Effector memory CD8-positive, alpha-beta T cell (primary cell): ENCODE results near the gene SEPTIN11.

Experiments used
- ATAC-seq: fragments of 150-1000 bp; cut with Tn5 transposase; replicated peaks from 2 replicates; pipeline ENCODE4 v1.10.0; 2021; ENCODE audit warnings: mild to moderate bottlenecking, moderate library complexity
- DNase-seq, 3 experiments: peaks; one replicate each; pipeline ENCODE4 v3.0.0; 2021
- H3K27ac Mint-ChIP-seq, 2 donors: one replicate each; pipeline ENCODE4 v1.8.0; 2022; ENCODE audit warnings: mild to moderate bottlenecking in 2 of 2, mixed read lengths in 2 of 2, moderate library complexity in 2 of 2
- H3K27me3 Mint-ChIP-seq, 2 donors: one replicate each; pipeline ENCODE4 v1.8.0; 2022; ENCODE audit warnings: mixed read lengths in 2 of 2
- H3K36me3 Mint-ChIP-seq: one replicate; pipeline ENCODE4 v1.8.0; 2022; ENCODE audit warnings: mild to moderate bottlenecking, moderate library complexity, mixed read lengths; ENCODE audit not compliant: insufficient read depth
- H3K4me1 Mint-ChIP-seq, 2 donors: one replicate each; pipeline ENCODE4 v1.8.0; 2022; ENCODE audit warnings: low read depth in 2 of 2, mixed read lengths in 2 of 2
- H3K4me3 Mint-ChIP-seq, 2 donors: one replicate each; pipeline ENCODE4 v1.8.0; 2022; ENCODE audit warnings: mild to moderate bottlenecking in 2 of 2, mixed read lengths in 2 of 2, moderate library complexity in 2 of 2
- H3K9me3 Mint-ChIP-seq, 2 donors: one replicate each; pipeline ENCODE4 v1.8.0; 2022; ENCODE audit warnings: mixed read lengths in 2 of 2

SEPTIN11 gene

DNA sequence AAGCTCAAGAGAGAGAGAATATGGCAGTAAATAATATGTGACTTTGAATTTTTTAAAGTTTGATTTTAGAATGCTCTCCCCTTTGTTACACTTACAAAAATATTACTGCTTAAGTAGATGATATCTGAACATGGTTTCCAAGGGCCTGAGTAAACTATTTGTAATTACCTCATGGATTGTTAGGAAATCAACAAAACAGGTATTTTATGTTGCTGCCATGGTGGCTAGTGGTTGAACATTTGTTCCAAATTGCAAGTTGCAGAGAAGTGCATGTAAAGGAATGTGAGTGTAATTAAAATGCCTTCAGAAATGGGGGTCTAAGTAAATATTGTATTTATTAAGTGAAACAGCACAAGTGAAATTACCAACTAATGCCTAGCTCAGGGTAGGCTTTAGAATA, 27.6 kb downstream of the SEPTIN11 start:
- Mint-ChIP-seq H3K4me3 (no peak overlapping the region), H3K27ac (no peak overlapping the region), H3K9me3 (no peaks in the 10 kb centered on the region), H3K27me3 (no peaks in the 10 kb centered on the region), H3K4me1 (peaks cover 21 to 40% of the 10 kb centered on the region in 2 donors), H3K36me3 (peaks cover 13% of the 10 kb centered on the region)
- ATAC-seq = no peak
- DNase-seq = no peak

DNA sequence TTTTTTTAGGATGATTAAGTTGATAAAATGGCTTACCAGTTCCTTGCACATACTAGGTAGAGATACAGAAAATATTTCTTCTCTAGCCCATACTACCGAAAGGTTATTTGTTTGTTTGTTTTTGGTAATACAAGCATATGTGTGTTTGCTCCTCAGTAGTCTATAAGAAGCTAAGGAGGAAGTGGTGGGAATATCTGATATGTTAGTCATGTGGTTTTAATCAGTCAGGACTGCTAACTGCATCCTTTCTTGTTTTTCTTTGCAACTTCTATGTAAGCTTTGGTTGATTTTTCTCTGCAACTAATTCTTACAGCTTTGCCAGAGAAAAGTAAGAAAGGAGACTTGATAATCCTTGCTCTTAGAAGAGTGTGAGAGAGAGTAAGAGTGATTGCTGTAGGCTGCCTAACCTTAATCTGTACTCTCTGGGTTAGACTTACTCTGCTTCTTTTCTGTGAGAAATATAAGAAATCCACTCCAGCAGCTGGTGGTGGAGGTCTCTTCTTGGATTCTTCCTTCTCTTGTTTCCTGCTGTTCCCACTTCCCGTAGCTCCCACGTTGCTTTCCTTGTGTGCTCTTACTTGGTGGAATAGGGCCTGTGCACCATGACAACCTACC, 28.3 kb downstream of the SEPTIN11 start:
- Mint-ChIP-seq H3K4me1 (peaks cover 28 to 45% of the 10 kb centered on the region in 2 donors), H3K9me3 (no peaks in the 10 kb centered on the region), H3K36me3 (peaks cover 14% of the 10 kb centered on the region), H3K27me3 (no peaks in the 10 kb centered on the region), H3K4me3 (no peak overlapping the region), H3K27ac (no peak overlapping the region)
- peak; percentile 41 for ATAC-seq
- DNase-seq = no peak

DNA sequence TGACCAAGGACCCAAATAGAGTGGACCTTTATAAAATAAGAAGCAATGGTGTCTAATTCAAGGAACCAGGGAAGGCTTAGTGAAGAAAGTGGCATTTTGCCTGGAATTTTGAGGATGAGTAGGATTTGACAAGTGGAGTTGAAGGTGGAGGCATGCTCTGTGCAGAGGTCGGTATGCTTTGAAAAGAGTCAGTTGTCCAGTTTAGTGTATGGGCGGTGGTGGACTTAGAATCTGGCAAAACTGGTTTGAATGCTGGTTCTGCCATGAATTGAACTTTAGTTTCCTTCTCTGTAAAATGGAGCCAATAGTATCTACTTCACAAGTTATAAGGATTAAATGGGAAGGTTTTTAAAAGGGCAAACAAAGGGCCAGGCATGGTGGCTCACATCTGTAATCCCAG, 29.7 kb downstream of the SEPTIN11 start:
- Mint-ChIP-seq H3K27me3 (no peaks in the 10 kb centered on the region), H3K9me3 (no peaks in the 10 kb centered on the region), H3K27ac (peak overlapping the region in 1 of 2 donors; percentile 35), H3K36me3 (peaks cover 14% of the 10 kb centered on the region), H3K4me3 (no peak overlapping the region), H3K4me1 (peaks cover 42 to 53% of the 10 kb centered on the region in 2 donors)
- ATAC-seq = no peak
- no peak for DNase-seq

DNA sequence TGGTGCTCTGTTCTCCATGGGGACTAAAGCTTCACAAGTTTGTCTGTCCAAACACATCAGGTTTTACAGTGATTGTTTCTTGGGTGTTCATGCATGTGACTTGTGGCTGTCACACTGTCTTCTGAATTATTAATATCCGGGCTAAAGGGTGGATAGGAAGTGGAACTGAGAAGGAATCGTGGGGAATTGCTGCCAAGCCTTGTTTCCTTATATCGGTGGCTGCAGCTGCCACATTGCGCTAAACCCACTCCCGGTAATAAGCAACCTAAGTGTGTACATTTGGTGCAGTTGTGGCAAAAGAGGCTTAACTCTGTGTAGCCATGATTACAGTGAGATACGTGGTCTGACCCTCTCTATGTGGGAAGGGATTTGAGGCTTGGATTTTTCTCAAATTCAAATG, 30.7 kb downstream of the SEPTIN11 start:
- DNase-seq (no peak), ATAC-seq (no peak)
- Mint-ChIP-seq H3K4me3 (no peak overlapping the region), H3K36me3 (peaks cover 10% of the 10 kb centered on the region), H3K9me3 (no peaks in the 10 kb centered on the region), H3K27me3 (no peaks in the 10 kb centered on the region), H3K27ac (no peak overlapping the region), H3K4me1 (peaks cover 46 to 61% of the 10 kb centered on the region in 2 donors)

DNA sequence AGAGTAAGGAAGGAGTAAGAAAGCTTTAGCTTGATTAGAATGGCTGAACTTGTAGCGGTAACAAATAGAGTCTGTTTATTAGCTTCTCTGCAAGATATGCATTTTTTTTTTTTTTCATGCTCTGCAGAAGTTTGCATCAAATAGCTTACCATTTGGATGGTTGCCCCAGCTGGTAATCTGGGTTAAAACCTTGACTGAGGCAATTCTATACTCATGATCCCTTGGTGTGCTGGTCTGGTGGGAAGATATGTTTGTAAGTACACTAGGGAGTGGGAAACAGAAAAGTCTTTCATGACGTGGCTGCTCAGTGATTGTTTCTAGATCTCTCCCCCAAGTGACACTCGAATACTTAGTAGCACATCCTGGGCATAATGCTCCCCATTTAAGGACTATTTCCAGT, 32.1 kb downstream of the SEPTIN11 start:
- Mint-ChIP-seq H3K9me3 (no peaks in the 10 kb centered on the region), H3K27me3 (no peaks in the 10 kb centered on the region), H3K4me3 (peak overlapping the region; percentile 3 to 55), H3K4me1 (peaks cover 49 to 64% of the 10 kb centered on the region in 2 donors), H3K36me3 (peaks cover 13% of the 10 kb centered on the region), H3K27ac (peak overlapping the region in 1 of 2 donors; percentile 25)
- DNase-seq (no peak), ATAC-seq (no peak)

DNA sequence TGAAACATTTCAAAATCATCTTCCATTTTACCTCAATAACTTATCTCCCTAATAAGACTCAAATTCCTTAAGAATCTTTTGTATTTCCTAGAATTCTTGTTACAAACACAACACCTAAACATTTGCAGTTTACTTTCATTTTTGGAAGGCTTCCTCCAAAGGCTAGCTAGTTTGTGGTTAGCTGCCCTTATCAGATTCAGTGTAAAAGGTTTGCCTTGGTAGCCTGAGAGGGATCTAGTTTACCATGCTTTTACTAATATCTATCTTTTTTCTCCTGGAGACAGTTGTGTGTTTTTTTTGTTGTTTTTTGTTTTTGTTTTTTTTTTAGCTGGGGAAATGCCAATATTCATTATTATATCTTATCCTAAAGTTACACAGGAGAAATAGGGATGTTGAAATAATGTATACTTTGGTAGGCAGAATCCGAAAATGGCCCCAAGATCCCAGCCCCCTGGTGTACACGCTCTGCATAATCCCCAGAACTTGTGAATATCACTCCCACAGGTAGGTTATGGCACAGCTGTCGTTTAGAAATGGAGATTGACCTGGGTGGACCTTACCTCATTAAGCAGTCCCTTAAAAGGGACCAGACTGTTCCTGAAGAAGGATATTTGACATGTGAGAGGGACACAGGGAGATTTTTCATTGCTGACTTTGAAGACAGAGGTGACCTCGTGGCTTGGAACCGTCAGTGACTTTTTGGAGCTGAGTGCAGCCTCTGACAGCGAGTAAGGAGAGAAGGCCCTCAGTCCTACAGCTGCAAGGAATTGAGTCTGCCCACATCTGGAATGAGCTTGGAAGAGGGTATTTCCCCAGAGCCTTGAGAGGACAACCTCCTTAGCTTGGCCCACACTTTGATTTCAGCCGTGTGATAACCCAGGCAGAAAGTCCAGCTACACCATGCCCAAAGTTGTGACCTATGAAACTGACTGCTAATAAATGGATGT, 33.4 kb downstream of the SEPTIN11 start:
- no peak for DNase-seq
- Mint-ChIP-seq H3K4me1 (peaks cover 55 to 62% of the 10 kb centered on the region in 2 donors), H3K4me3 (peak overlapping the region; percentile 55 to 63), H3K27ac (peak overlapping the region; percentile 33 to 71), H3K9me3 (no peaks in the 10 kb centered on the region), H3K36me3 (peaks cover 13% of the 10 kb centered on the region), H3K27me3 (no peaks in the 10 kb centered on the region)
- peak; percentile 57 for ATAC-seq

DNA sequence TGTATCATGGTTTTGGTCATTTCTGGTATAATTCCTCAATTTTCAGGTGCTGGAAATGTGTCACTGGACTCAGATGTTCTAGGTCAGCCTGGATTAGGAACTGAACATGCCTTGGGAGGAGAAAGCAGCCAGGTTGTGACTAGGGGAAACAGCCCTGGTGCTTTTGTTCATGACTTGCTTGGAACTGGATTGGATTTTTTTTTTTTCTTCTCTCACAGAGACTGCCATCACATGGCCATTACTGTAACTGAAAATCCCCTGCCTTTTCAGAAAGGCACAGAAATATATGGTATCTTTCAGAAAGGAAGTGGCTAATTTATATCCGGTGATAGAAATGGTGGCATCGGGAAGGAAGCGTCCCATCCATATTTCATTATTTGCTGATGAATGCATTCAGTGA, 34.6 kb downstream of the SEPTIN11 start:
- H3K27me3 Mint-ChIP-seq = no peaks in the 10 kb centered on the region
- peak overlapping the region; percentile 38 to 51 for H3K27ac Mint-ChIP-seq
- H3K36me3 Mint-ChIP-seq = peaks cover 12% of the 10 kb centered on the region
- peak; percentile 75 for ATAC-seq
- H3K9me3 Mint-ChIP-seq = no peaks in the 10 kb centered on the region
- H3K4me3 Mint-ChIP-seq = peak overlapping the region; percentile 31 to 54
- peak in 2 of 3 experiments; percentile 9 to 11 for DNase-seq
- H3K4me1 Mint-ChIP-seq = peaks cover 45 to 52% of the 10 kb centered on the region in 2 donors

DNA sequence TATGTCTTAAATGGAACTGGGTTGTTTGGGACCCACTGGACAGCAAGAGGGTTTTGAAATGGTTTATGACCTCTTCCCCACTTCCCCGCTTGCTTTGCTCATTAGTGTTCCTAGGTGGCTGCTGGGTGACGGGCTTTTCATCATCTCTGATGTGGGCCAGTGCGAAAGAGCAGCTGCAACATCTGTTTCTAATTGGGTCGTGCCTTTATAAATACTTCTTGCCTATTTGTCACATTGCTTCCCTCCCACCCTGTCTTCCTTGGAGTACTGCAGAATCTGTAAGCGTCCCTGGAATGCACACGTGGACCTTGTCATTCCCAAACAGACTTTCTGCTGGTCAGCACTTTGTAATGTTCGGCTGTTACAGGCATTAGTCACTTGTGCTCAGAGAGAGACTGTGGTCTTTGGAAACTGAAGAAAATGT, 35.2 kb downstream of the SEPTIN11 start:
- Mint-ChIP-seq H3K4me3 (no peak overlapping the region), H3K27ac (peak overlapping the region; percentile 38 to 51), H3K4me1 (peaks cover 46 to 50% of the 10 kb centered on the region in 2 donors), H3K9me3 (no peaks in the 10 kb centered on the region), H3K36me3 (peaks cover 10% of the 10 kb centered on the region), H3K27me3 (no peaks in the 10 kb centered on the region)
- DNase-seq (no peak), ATAC-seq (no peak)

DNA sequence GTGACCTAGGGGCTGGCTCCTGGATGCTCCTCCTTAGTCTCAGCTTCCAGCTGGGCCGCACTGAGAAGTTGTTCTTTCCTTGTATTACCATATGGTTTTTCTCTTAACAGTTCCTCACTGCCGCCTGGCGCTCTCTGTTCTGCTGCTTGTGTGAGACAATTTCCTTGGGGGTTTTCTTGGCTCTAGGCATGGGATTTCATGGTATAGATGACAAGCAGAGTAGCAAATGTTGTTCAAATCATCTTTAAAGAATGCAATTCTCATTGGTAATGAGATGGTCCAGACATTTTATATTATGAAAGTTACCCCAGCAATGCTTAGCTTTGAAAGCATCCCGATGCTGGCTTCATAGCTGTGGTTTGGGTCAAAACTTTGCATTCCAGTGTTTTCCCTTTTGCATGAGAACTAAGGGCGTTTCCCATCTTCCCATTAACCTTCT, 37.6 kb downstream of the SEPTIN11 start:
- Mint-ChIP-seq H3K27ac (peak overlapping the region; percentile 79 to 88), H3K36me3 (peaks cover 16% of the 10 kb centered on the region), H3K4me1 (peaks cover 45 to 49% of the 10 kb centered on the region in 2 donors), H3K9me3 (peaks cover 0 to 3% of the 10 kb centered on the region in 2 donors), H3K4me3 (no peak overlapping the region), H3K27me3 (no peaks in the 10 kb centered on the region)
- DNase-seq (no peak), ATAC-seq (no peak)

DNA sequence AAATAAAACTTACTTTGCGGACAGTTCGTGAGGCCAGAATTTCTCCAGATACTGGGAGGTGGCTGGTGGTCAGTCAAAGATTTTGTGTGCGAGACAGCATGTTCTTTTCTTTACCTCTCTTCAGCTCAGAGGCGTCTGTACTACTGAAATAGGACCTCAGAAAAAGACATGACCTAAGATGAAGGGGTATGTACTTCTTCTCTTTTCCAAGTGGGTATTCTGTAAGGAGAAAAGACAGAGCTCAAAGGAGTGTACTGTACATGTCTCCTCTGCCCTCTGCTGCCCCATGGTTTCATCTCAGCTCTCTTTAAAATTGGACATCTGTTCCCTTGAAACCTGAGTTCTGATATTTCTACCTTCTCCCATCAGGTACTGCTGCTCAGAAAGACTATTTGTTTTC, 38.1 kb downstream of the SEPTIN11 start:
- H3K27me3 Mint-ChIP-seq = no peaks in the 10 kb centered on the region
- peaks cover 45 to 46% of the 10 kb centered on the region in 2 donors for H3K4me1 Mint-ChIP-seq
- ATAC-seq (no peak), DNase-seq (no peak)
- H3K9me3 Mint-ChIP-seq = peaks cover 0 to 3% of the 10 kb centered on the region in 2 donors
- H3K4me3 Mint-ChIP-seq = no peak overlapping the region
- peak overlapping the region; percentile 79 to 88 for H3K27ac Mint-ChIP-seq
- peaks cover 16% of the 10 kb centered on the region for H3K36me3 Mint-ChIP-seq

DNA sequence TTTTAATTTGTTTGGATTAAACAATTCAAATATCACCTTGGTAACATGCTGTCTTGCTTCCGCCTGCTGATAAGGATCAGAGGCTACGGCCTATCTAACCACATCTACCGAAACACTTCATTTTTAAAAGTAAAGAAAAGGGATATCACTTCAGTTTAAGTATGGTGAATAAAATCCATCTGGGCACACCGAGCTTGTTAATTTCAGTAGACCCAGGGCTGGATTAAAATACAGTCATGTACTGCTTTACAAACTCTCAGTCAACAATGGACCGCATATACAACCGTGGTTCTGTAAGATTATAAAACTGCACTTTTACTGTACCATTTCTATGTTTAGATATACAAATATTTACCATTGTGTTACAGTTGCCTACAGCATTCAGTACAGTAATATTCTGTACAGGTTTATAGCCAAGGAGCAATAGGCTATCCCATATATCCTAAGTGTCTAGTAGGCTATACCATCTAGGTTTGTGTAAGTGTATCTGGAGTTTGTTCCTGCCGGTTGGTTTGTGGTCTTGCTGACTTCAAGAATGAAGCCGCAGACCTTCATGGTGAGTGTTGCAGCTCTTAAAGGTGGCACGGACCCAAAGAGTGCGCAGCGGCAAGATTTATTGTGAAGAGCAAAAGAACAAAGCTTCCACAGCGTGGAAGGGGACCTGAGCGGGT, 40.0 kb downstream of the SEPTIN11 start:
- Mint-ChIP-seq H3K4me1 (peaks cover 39 to 48% of the 10 kb centered on the region in 2 donors), H3K27me3 (no peaks in the 10 kb centered on the region), H3K9me3 (peaks cover 0 to 3% of the 10 kb centered on the region in 2 donors), H3K36me3 (peaks cover 16% of the 10 kb centered on the region), H3K4me3 (peak overlapping the region; percentile 58 to 59), H3K27ac (peak overlapping the region; percentile 79 to 83)
- peak; percentile 77 for ATAC-seq
- DNase-seq = peak; percentile 46 to 58 (median 55)

DNA sequence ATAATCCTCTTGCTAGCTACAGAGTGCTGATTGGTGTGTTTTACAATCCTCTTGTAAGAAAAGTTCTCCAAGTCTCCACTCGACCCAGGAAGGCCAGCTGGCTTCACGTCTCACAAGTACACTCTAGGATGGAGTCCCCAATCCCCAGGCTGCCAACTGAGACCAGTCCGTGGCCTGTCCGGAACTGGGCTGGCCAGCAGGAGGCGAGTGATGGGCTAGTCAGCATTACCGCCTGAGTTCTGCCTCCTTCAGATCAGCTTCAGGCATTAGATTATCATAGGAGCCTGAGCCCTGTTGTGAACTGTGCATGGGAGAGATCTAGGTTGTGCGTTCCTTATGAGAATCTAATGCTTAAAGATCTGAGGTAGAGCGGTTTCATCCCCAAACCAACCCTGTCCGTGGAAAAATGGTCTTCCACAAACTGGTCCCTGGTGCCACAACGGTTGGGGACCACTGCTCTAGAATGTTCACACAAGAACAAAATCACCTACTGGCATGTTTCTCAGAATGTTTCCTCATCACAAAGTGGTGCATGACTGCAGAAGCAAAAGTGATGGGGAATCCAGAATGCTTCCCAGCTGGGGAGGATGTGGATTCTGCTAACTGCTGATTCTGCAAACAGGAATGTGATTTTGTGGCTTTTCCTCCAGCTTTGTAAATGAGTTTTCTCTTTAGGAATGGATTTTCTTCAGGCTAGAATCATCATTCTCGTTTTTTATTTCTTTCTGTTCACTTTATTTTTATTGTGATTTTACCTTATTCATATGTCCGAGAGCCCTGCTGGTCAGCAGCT, 40.9 kb downstream of the SEPTIN11 start:
- no peak for ATAC-seq
- no peaks in the 10 kb centered on the region for H3K27me3 Mint-ChIP-seq
- DNase-seq = no peak
- peaks cover 38 to 44% of the 10 kb centered on the region in 2 donors for H3K4me1 Mint-ChIP-seq
- peaks cover 16% of the 10 kb centered on the region for H3K36me3 Mint-ChIP-seq
- peak overlapping the region; percentile 79 to 83 for H3K27ac Mint-ChIP-seq
- H3K4me3 Mint-ChIP-seq = peak overlapping the region; percentile 58 to 59
- H3K9me3 Mint-ChIP-seq = peaks cover 0 to 3% of the 10 kb centered on the region in 2 donors
